ENCODE measurements around the gene RBBP4. TPM values are rescaled to one million over a fixed set of nuclear protein-coding genes. Genes with fewer than 3 reads are reported as not detected.

Gene RBBP4
- total RNA-seq, 1 donor from 2014 or later: 95.8 TPM

DNA sequence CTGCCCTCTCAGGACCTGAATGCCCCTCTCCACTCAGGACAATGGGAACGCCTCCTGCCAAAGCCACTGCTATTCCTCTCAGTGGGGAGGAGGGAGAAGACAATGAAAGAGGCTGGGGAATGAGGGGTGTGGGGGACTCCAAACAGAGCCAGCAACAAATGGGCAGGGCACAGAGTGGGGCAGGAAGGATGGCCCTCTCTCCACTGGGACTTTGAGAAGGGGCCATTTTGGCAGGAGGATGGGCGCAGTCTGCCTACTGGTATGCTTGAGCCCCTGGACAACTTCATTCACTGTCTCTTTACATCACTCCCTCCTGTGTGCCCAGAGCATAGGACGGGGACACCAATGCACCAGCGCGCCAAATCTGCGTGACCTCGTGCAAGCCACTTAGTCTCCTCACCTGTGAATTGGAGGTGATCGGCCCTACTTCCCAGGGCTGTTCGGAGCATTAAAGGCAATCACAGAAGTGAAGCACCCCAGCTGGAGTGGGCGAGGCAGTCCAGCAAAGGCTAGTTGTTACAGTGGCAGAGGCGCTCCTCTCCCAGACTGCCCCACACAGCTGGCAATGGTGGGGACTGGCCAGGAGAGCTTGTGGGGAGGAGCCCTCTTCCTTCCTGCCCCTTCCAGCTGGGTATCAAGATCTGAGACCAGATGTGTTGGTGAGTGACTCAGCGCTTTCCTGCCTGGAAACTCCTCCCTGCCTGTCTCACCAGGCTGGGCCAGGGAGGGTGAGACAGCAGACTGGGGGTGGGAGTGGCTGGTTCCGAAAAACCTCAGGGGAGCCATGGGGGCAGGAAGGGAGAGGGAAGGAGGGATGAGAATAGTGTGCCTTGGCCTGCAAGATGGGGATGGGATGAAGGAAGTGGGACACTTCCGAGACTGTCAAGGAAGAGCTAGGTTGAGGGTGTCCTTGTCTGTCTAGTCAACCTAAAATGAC lies 73.9 kb downstream of the RBBP4 start:
- ATAC-seq: peak; percentile 91

DNA sequence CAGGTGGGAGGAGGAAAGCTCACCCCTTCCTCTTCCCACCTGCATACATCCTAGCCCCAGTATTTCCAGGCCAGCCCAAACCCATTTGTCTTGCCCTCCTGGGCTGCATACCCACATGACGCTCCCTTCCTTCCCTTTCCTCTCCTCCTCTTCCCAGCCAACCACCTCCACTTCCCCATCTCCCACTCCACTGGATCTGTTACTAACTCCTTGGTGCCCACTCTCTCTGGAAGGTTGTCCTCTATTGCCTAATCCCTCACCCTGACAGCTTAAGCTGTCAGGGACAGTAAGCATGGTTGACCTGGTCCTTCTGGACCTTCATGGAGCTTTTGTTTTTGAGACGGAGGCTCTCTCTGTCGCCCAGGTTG lies 74.6 kb downstream of the RBBP4 start:
- no peak for ATAC-seq

DNA sequence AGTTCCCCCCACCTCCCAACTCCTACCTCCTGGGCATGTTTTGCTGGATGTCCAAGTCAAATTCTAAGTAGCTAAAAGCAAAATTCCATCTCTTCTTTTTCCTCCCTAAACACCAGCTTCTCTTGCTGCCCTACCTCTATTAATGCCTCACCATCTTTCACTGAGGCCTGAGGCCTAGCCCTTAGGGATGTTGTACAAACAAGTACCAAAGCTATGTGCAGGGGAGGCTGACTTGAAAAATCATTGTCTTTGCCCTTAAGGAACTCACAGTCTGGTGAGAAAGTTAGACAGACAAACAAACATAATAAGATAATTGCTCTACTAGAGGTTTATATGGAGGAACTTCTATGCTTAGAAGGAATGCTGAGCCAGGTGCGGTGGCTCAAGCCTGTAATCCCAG lies 76.9 kb downstream of the RBBP4 start:
- ATAC-seq: no peak

DNA sequence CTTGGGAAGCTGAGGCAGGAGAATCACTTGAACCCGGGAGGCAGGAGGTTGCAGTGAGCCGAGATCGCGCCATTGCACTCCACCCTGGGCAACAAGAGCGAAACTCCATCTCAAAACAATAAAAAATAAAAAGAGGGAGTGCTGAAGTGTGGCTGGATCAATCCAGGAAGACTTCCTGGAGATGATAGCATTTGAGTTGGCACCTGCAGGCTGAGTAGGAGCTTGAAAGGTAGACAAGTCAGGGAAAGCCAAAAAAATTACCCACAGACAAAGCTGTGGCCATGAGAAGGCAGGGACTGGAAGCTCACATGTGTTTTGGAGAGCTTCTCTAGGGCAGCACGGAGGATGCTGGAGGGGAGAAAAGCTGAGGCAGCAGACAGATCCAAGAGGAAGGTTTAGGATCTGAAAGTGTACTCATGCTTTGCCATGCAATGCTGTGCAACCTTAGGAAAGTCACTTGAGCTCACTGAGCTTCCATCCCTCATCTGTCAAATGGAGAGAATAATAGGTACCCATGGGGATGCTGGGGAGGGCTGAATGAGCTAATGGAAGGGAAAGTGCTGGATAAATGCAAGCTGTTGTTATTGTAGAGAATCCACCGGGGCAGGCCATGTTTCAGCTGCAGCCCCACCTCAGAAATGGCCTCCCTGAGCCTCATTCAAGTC lies 77.5 kb downstream of the RBBP4 start:
- ATAC-seq: no peak

DNA sequence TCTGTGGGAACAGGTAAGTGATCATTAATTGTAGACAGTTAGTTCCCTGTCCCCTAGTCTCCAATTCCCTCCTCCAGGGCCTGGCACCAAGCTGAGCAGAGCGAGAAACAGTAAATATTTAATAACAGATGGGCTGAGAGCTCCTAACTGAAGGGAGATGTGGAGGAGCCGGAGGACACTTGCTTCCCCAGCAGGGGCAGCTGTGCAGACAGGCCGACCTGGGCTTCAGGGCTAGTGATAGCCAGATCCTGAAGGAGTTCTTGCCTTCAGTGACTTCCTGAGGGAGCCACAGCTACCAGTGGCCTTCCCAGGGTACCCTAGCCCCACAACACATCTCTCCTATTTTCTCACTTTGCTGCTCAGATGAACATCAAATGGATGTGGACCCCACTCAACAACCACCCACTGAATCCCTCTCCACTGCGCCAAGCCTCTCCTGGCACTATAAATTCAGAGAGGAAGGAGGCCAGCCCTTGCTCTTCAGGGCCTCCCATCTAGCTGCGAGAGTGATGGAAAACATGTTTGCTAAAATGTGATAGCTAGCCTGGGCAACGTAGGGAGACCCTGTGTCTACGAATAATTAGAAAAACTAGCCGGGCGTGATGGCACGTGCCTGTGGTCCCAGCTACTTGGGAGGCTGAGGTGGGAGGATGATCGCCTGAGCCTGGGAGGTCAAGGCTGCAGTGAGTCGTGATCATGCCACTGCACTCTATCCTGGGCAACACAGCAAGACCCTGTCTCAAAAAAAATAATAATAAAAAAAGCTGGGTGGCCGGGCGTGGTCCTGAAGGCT lies 78.4 kb downstream of the RBBP4 start:
- no peak for ATAC-seq

DNA sequence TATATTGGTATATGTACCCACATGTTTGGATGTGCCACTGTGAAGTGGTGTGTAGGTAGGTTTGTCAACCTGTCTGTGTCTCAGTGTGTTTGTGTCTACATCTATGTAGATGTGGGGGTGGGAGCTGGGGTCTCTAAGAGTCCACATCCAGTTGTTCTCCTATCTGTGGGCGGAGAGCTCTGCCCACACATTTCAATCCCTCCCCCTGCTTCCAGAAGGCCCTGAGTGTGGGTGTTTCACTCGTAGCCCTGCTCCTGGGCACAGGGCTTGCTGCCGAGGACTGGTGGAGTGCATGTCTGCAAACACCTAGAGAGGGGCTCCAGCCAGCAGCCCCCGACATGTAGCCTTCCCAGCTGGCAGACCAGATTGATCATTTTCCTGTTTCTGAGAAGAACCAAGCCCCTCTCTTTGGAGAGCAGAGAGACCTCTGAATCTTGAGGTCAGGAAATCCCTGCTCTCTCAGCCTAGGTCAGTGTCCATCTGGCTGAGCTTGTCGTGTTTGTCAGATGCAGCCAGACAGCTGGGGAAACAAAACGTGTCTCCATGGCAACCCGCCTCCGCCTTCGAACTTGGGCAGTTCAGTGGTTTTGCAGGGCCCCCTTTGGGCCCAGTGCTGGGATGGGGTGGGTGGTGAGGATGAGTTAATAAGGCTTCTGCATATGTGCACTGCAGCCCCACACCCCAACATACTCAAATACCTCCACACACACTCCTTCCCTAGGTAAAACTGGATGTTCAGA lies 82.7 kb downstream of the RBBP4 start:
- no peak for ATAC-seq

Other genes with a start within 250 kb of the RBBP4 start
- gene ZBTB8B, start 186.1 kb upstream of the RBBP4 start, total RNA-seq: not detected
- gene ZBTB8A, start 111.8 kb upstream of the RBBP4 start, total RNA-seq: 3.1 TPM
- gene ZBTB8OS, start 658 bp upstream of the RBBP4 start, total RNA-seq: 30.6 TPM
- 5.0 TPM for gene SYNC, start 51.6 kb downstream of the RBBP4 start, total RNA-seq
- 93.3 TPM for gene YARS1, start 166.2 kb downstream of the RBBP4 start, total RNA-seq
- 16.5 TPM for gene S100PBP, start 166.4 kb downstream of the RBBP4 start, total RNA-seq
- gene FNDC5, start 219.7 kb downstream of the RBBP4 start, total RNA-seq: not detected
- not detected for gene HPCA, start 235.3 kb downstream of the RBBP4 start, total RNA-seq

Measured in esophagus mucosa (tissue), 1 donor.